WERI-Rb-1 (cell line): Measurements from ENCODE around the gene OR51A4.

ENCODE experiments used
- DNase-seq: peaks from one replicate; pipeline ENCODE4 v3.0.0-alpha.2; 2020
- H3K27ac ChIP-seq: fragments of 250-450 bp; sonication (Bioruptor Pico); 2 replicates; pipeline ENCODE4 v1.5.1; 2020; ENCODE audit warnings: mild to moderate bottlenecking, moderate library complexity
- H3K27me3 ChIP-seq: fragments of 250-450 bp; sonication (Bioruptor Pico); 2 replicates; pipeline ENCODE4 v1.5.1; 2021; ENCODE audit warnings: mild to moderate bottlenecking, low read depth, moderate library complexity; ENCODE audit not compliant: insufficient read depth, severe bottlenecking
- H3K36me3 ChIP-seq: fragments of 250-450 bp; sonication (Bioruptor Pico); 2 replicates; pipeline ENCODE4 v1.5.1; 2020; ENCODE audit warnings: mild to moderate bottlenecking, moderate library complexity
- H3K4me3 ChIP-seq: 2 replicates; pipeline ENCODE4 v1.5.1; 2011; ENCODE audit warnings: low read depth, mild to moderate bottlenecking, control low read depth, low read length
- H3K9me3 ChIP-seq: fragments of 250-450 bp; sonication (Bioruptor Pico); 2 replicates; pipeline ENCODE4 v1.5.1; 2021; ENCODE audit warnings: mild to moderate bottlenecking, moderate library complexity; ENCODE audit not compliant: severe bottlenecking
- TF ChIP-seq, protein P1 (sequence below): IDR thresholded peaks from 2 replicates; pipeline ENCODE4 v1.5.1; 2011; ENCODE audit warnings: low read depth, mild to moderate bottlenecking, control low read depth, inconsistent platforms, low read length

The OR51A4 gene

DNA sequence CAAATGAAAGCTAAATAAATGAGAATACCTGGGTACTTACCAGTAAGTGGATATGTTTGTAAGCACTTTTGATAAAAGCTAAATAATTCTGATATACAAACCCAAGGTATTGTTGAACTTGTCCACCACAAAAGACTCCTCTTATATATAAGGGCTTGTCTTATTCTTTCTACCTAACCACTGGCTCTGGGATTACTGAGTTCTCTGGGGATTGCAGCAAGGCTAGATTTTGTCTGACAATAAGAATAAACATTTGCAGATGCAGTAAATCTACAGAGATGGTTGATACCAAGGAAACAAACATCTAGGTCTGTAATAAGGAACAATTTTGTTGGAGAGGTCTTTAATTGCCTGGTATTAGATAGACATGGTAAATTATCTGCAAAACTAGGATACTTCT lies at the start of gene OR51A4:
OR51A4 (minus strand) TSS at position 101 of the 400 bp plus-strand sequence. CDS start 505 bp downstream, outside the sequence.
- H3K36me3 ChIP-seq: no peaks in the 10 kb centered on the region
- no peak for DNase-seq
- TF ChIP-seq, protein P1, sequence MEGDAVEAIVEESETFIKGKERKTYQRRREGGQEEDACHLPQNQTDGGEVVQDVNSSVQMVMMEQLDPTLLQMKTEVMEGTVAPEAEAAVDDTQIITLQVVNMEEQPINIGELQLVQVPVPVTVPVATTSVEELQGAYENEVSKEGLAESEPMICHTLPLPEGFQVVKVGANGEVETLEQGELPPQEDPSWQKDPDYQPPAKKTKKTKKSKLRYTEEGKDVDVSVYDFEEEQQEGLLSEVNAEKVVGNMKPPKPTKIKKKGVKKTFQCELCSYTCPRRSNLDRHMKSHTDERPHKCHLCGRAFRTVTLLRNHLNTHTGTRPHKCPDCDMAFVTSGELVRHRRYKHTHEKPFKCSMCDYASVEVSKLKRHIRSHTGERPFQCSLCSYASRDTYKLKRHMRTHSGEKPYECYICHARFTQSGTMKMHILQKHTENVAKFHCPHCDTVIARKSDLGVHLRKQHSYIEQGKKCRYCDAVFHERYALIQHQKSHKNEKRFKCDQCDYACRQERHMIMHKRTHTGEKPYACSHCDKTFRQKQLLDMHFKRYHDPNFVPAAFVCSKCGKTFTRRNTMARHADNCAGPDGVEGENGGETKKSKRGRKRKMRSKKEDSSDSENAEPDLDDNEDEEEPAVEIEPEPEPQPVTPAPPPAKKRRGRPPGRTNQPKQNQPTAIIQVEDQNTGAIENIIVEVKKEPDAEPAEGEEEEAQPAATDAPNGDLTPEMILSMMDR: no peak

DNA sequence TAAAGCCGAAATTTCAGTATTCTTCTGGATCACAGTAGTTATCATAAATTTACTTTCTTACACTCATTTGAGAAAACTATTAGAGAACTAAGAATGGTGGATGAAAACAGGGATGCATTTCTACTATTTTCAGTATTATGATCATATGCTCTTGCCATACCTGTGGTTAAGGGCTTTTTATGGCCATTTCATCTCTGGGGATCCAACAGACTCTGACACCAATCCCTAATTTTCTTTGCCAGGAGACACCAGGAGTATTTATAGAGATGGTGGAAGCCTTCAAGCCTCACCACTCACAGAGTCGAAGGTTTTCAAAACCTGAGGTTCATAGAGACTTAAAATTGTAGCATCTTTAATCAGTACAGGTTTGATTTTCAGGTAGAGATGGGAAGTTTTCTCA lies 47.1 kb upstream of the OR51A4 start, which contains the start of gene OR51L1:
OR51L1 (plus strand) TSS at position 301 of the 400 bp plus-strand sequence. CDS start 4,132 bp downstream, outside the sequence.
- Histone ChIP-seq H3K27ac (no peak within 1 kb of the TSS), H3K27me3 (peaks cover 41% of the 10 kb centered on the region), H3K36me3 (no peaks in the 10 kb centered on the region), H3K4me3 (no peak within 1 kb of the TSS), H3K9me3 (no peaks in the 10 kb centered on the region)
- TF ChIP-seq, protein P1: no peak
- no peak for DNase-seq

More for the DNA sequence above, at the start of gene OR51A4:
- Histone ChIP-seq H3K27ac (no peak within 1 kb of the TSS), H3K4me3 (no peak within 1 kb of the TSS), H3K27me3 (peaks cover 8% of the 10 kb centered on the region), H3K9me3 (no peaks in the 10 kb centered on the region)

GRCh38 chr11:4991060-4991459 lies 43.7 kb upstream of the OR51A4 start:
- H3K27ac ChIP-seq: no peak overlapping the region
- TF ChIP-seq, protein P1: no peak
- H3K36me3 ChIP-seq: no peaks in the 10 kb centered on the region
- H3K27me3 ChIP-seq: peaks cover 47% of the 10 kb centered on the region
- no peaks in the 10 kb centered on the region for H3K9me3 ChIP-seq
- no peak overlapping the region for H3K4me3 ChIP-seq
- no peak for DNase-seq

GRCh38 chr11:4983841-4984240 lies 36.4 kb upstream of the OR51A4 start:
- DNase-seq: no peak
- TF ChIP-seq, protein P1: no peak
- Histone ChIP-seq H3K36me3 (no peaks in the 10 kb centered on the region), H3K9me3 (no peaks in the 10 kb centered on the region), H3K27ac (no peak overlapping the region), H3K4me3 (no peak overlapping the region), H3K27me3 (peaks cover 47% of the 10 kb centered on the region)

- H3K27ac ChIP-seq: no peak overlapping the region
- no peak for DNase-seq
- H3K4me3 ChIP-seq: no peak overlapping the region
- no peaks in the 10 kb centered on the region for H3K36me3 ChIP-seq
- no peaks in the 10 kb centered on the region for H3K9me3 ChIP-seq
- H3K27me3 ChIP-seq: peaks cover 41% of the 10 kb centered on the region
- TF ChIP-seq, protein P1: no peak
Observed at GRCh38 chr11:4982678-4983077, 35.3 kb upstream of the OR51A4 start.

- no peak overlapping the region for H3K27ac ChIP-seq
- H3K36me3 ChIP-seq: no peaks in the 10 kb centered on the region
- no peak overlapping the region for H3K4me3 ChIP-seq
- DNase-seq: no peak
- H3K27me3 ChIP-seq: peaks cover 33% of the 10 kb centered on the region
- H3K9me3 ChIP-seq: no peaks in the 10 kb centered on the region
- TF ChIP-seq, protein P1: no peak
Observed at GRCh38 chr11:4979036-4979435, 31.6 kb upstream of the OR51A4 start.
